ENCODE results near the gene PTEN. TPM values are rescaled to one million over a fixed set of nuclear protein-coding genes. Genes with fewer than 3 reads are reported as not detected.
A peak's percentile ranks its signal among the peaks of the same experiment; 100 is the strongest.
"Not testable (repeated sequence)": the region's sequence is repeated elsewhere in the genome, so short reads cannot be mapped to it uniquely, and the experiment has no call there.

The PTEN gene
- total RNA-seq, 3 donors from 2014 or later = 94.1 to 118 (median 118) TPM

- no peak overlapping the region for H3K4me3 ChIP-seq
- intact Hi-C loops (cut with DNase I, micrococcal nuclease) = no loop called here
- TF ChIP-seq CTCF (IDR thresholded peaks at IDR 0.05) = no peak
- no peak for ATAC-seq
- no peaks in the 10 kb centered on the region for H3K4me1 ChIP-seq (ENCODE audit: low read depth)
- no peak for DNase-seq
- no peaks in the 10 kb centered on the region for H3K36me3 ChIP-seq (ENCODE audit: low read depth)
- H3K9me3 ChIP-seq = no peaks in the 10 kb centered on the region
Observed at GRCh38 chr10:87880336-87880735, 16.9 kb downstream of the PTEN start.

- ATAC-seq; H3K36me3 ChIP-seq (ENCODE audit: low read depth); H3K4me3 ChIP-seq; H3K9me3 ChIP-seq; H3K4me1 ChIP-seq (ENCODE audit: low read depth); intact Hi-C loops (cut with DNase I, micrococcal nuclease); DNase-seq: not testable (repeated sequence)
Observed at GRCh38 chr10:87881373-87882059, 18.1 kb downstream of the PTEN start.

- Histone ChIP-seq H3K4me1 (ENCODE audit: low read depth) (no peaks in the 10 kb centered on the region), H3K4me3 (no peak overlapping the region), H3K36me3 (ENCODE audit: low read depth) (no peaks in the 10 kb centered on the region), H3K9me3 (peaks cover 4% of the 10 kb centered on the region)
- DNase-seq (no peak), ATAC-seq (no peak)
- intact Hi-C loops (cut with DNase I, micrococcal nuclease) = no loop called here
- no peak for TF ChIP-seq CTCF (IDR thresholded peaks at IDR 0.05)
Observed at GRCh38 chr10:87882555-87883294, 19.3 kb downstream of the PTEN start.

GRCh38 chr10:87886635-87887034, 23.2 kb downstream of the PTEN start:
- Histone ChIP-seq H3K36me3 (ENCODE audit: low read depth) (no peaks in the 10 kb centered on the region), H3K9me3 (peaks cover 4% of the 10 kb centered on the region), H3K4me3 (no peak overlapping the region), H3K4me1 (ENCODE audit: low read depth) (no peaks in the 10 kb centered on the region)
- DNase-seq (no peak), ATAC-seq (no peak)
- intact Hi-C loops (cut with DNase I, micrococcal nuclease) = no loop called here
- TF ChIP-seq CTCF (IDR thresholded peaks at IDR 0.05) = no peak

- no peak for ATAC-seq
- no peak for DNase-seq
- peaks cover 4% of the 10 kb centered on the region for H3K9me3 ChIP-seq
- TF ChIP-seq CTCF (IDR thresholded peaks at IDR 0.05) = no peak
- no peak overlapping the region for H3K4me3 ChIP-seq
- H3K4me1 ChIP-seq (ENCODE audit: low read depth) = no peaks in the 10 kb centered on the region
- intact Hi-C loops (cut with DNase I, micrococcal nuclease) = no loop called here
- no peaks in the 10 kb centered on the region for H3K36me3 ChIP-seq (ENCODE audit: low read depth)
Observed at GRCh38 chr10:87887146-87887545, 23.7 kb downstream of the PTEN start.

- no peaks in the 10 kb centered on the region for H3K4me1 ChIP-seq (ENCODE audit: low read depth)
- ATAC-seq (peak; percentile 13), DNase-seq (no peak)
Observed at GRCh38 chr10:87887548-87888289, 24.3 kb downstream of the PTEN start.

More at GRCh38 chr10:87887548-87888289, 24.3 kb downstream of the PTEN start:
- Histone ChIP-seq H3K4me3 (no peak overlapping the region), H3K36me3 (ENCODE audit: low read depth) (no peaks in the 10 kb centered on the region), H3K9me3 (peaks cover 4% of the 10 kb centered on the region)
- intact Hi-C loops (cut with DNase I, micrococcal nuclease) = no loop called here
- no peak for TF ChIP-seq CTCF (IDR thresholded peaks at IDR 0.05)

Data from mucosa of descending colon (tissue), 3 donors.